Measurements from ENCODE around the gene MIF4GD. TPM values are rescaled to one million over a fixed set of nuclear protein-coding genes. Genes with fewer than 3 reads are reported as not detected.

Gene MIF4GD
- total and polyA plus RNA-seq, 2 donors (not counting 1 experiment from before 2014, with no cell fraction given) = 41.5 to 87.4 TPM

DNA sequence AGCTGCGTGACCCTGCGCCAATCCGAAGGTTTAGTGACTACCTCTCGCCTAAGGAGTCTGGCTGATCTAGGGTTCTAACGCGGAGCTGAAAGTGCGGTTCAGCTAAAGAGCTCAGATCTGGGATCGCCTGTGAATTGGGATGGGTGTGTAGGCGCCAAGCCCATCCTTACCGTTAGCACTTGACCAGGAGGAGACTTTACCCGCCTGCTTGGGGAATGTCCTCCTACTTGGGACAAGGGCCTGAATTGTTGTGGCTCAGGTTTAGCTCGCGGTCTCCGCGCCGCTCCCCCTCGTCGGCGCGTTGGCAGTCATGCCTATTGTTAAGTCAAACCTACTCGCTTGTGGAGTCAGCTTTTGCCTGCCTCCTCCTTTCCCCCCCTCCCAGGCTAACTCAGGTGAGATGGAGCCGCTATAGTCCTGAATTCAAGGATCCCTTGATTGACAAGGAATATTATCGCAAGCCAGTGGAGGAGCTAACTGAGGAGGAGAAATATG lies 8.9 kb downstream of the MIF4GD start:
- peak overlapping the region; percentile 59 to 96 (median 95) for H3K4me3 ChIP-seq (ENCODE audit: control extremely low read depth in 1 of 5, extremely low read depth in 1 of 5, insufficient read depth in 1 of 5, low read depth in 2 of 5, low read length in 4 of 5)
- POLR2A ChIA-PET = interaction anchor here (0.6 to 3.2 kb wide), 11 partner anchors 9 to 194 kb away, joined by 4 to 41 read pairs (median 7); partner anchors contain the start of genes GRB2, MIF4GD, SLC25A19 and TMEM94
- H4K20me1 ChIP-seq (ENCODE audit: control insufficient read depth, insufficient read depth, low read length, poor library complexity, severe bottlenecking) = peaks cover 16% of the 10 kb centered on the region
- H3K9me3 ChIP-seq (ENCODE audit: control extremely low read depth in 1 of 3, control insufficient read depth in 2 of 3, insufficient read depth in 1 of 3, low read length in 2 of 3) = no peaks in the 10 kb centered on the region
- H3K36me3 ChIP-seq (replicated peaks in 1 of 2; ENCODE audit: control extremely low read depth in 1 of 2, control insufficient read depth in 1 of 2, extremely low read depth in 1 of 2, insufficient read depth in 2 of 2, low read length in 1 of 2) = peaks cover 0 to 22% of the 10 kb centered on the region in 2 experiments
- peaks cover 25% of the 10 kb centered on the region in 2 donors for H3K4me1 ChIP-seq (ENCODE audit: control insufficient read depth in 2 of 2, insufficient read depth in 2 of 2, low read length in 2 of 2)
- H2AFZ ChIP-seq (ENCODE audit: insufficient read depth, low read depth, low read length, poor library complexity, severe bottlenecking) = peak overlapping the region; percentile 87
- no peaks in the 10 kb centered on the region for H3K9me3 Mint-ChIP-seq (ENCODE audit: insufficient read depth)
- H3K79me2 ChIP-seq (ENCODE audit: control insufficient read depth, insufficient read depth, low read length) = peaks cover 73% of the 10 kb centered on the region
- ATAC-seq (ENCODE audit: low read depth) (no peak), DNase-seq (no peak)
- peaks cover 47% of the 10 kb centered on the region for H3K4me1 Mint-ChIP-seq
- H3K27ac Mint-ChIP-seq = peak overlapping the region; percentile 100
- H3K4me2 ChIP-seq (replicated peaks; ENCODE audit: low read depth, low read length, poor library complexity, severe bottlenecking) = peak overlapping the region; percentile 88
- H3K27ac ChIP-seq (ENCODE audit: low read length in 2 of 2) = peak overlapping the region; percentile 95 to 99
- 1% methylated on average over 22 of the region's 23 CpGs for WGBS (ENCODE audit: insufficient coverage)
- no peaks in the 10 kb centered on the region for H3K27me3 Mint-ChIP-seq
- intact Hi-C loops (cut with micrococcal nuclease) = no loop called here
- TF ChIP-seq CTCF (IDR thresholded peaks at IDR 0.05) (no peak), EZH2 (IDR thresholded peaks at IDR 0.05; ENCODE audit: borderline replicate concordance, insufficient read depth, low read depth, low read length, poor library complexity, severe bottlenecking) (no peak)
- peak overlapping the region; percentile 97 for H3K4me3 Mint-ChIP-seq
- CTCF ChIA-PET = interaction anchor here (0.7 to 4.9 kb wide), 12 partner anchors 9 to 488 kb away, joined by 3 to 62 read pairs (median 8); partner anchors contain the start of genes MIF4GD and SLC25A19
- H3K27me3 ChIP-seq (replicated peaks in 1 of 4; ENCODE audit: control extremely low read depth in 1 of 4, control insufficient read depth in 3 of 4, insufficient read depth in 4 of 4, low read length in 3 of 4) = no peaks in the 10 kb centered on the region
- peak overlapping the region; percentile 94 for H3K9ac ChIP-seq (ENCODE audit: low read length)

Data from B cell (primary cell).